ENCODE results near the gene SBF2. TPM values are rescaled to one million over a fixed set of nuclear protein-coding genes. Genes with fewer than 3 reads are reported as not detected.

Gene SBF2
- total RNA-seq, 4 donors from 2014 or later, result 20.6 to 48.6 (median 26.0) TPM

GRCh38 chr11:9757809-9758636 is 536.0 kb downstream of the SBF2 start:
- Histone ChIP-seq H3K4me3 (peak overlapping the region; percentile 58 to 81 (median 74)), H3K4me1 (peaks cover 51 to 99% (median 55%) of the 10 kb centered on the region in 3 donors), H3K27ac (peak overlapping the region; percentile 90 to 94 (median 92)), H3K9me3 (no peaks in the 10 kb centered on the region), H3K36me3 (no peaks in the 10 kb centered on the region), H3K27me3 (no peaks in the 10 kb centered on the region)
- DNase-seq, result peak; percentile 45
- TF ChIP-seq CTCF (IDR thresholded peaks at IDR 0.05) (peak; percentile 56 to 98 (median 96)), POLR2A (IDR thresholded peaks at IDR 0.05) (peak in 3 of 4 donors; percentile 20 to 68 (median 40))
- 12 to 40% methylated on average over 4 to 16 of the region's 64 CpGs for WGBS, 2 donors
- intact Hi-C loops (cut with DNase I), result loop anchor here (5.0 to 10.0 kb wide), 2 partner anchors 214 to 567 kb away; no protein-coding TSS in a partner anchor

DNA sequence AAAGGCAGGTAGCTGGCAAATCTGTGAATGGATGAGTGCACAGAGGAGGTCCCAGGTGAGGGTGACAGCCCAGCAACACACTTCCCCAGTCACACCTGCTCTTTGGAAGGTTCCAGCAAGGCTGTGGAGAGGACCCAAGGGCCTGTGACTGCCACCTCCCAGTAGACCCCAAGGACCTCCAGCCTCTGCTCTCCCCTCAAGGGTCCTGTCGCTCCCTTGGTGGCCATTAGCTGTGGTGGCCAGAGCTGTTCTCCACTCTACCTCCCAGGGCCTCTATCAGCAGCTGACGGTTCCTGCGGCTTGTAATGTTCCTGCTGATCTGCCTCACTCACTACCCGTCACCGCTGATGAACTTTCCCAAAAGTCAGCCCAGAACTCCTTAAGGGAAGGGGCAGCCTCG is 537.1 kb downstream of the SBF2 start:
- Histone ChIP-seq H3K27me3 (no peaks in the 10 kb centered on the region), H3K36me3 (peaks cover 0 to 5% (median 0%) of the 10 kb centered on the region in 3 donors), H3K4me1 (peaks cover 50 to 91% (median 51%) of the 10 kb centered on the region in 3 donors), H3K4me3 (no peak overlapping the region), H3K9me3 (no peaks in the 10 kb centered on the region), H3K27ac (peak overlapping the region; percentile 45 to 94 (median 92))
- 93 to 97% methylated on average over 3 to 4 of the region's 6 CpGs for WGBS, 2 donors
- intact Hi-C loops (cut with DNase I), result loop anchor here (5.0 to 10.0 kb wide), 2 partner anchors 215 to 568 kb away; no protein-coding TSS in a partner anchor
- TF ChIP-seq POLR2A (IDR thresholded peaks at IDR 0.05), result no peak
- DNase-seq, result no peak

GRCh38 chr11:9756461-9756860 is 537.6 kb downstream of the SBF2 start:
- intact Hi-C loops (cut with DNase I), result loop anchor here (5.0 to 10.0 kb wide), 2 partner anchors 216 to 568 kb away; no protein-coding TSS in a partner anchor
- H3K4me1 ChIP-seq, result peaks cover 50 to 87% (median 51%) of the 10 kb centered on the region in 3 donors
- H3K27me3 ChIP-seq, result no peaks in the 10 kb centered on the region
- peak overlapping the region; percentile 45 to 94 (median 92) for H3K27ac ChIP-seq
- no peak for DNase-seq
- H3K36me3 ChIP-seq, result peaks cover 0 to 6% (median 0%) of the 10 kb centered on the region in 3 donors
- no peak overlapping the region for H3K4me3 ChIP-seq
- TF ChIP-seq CTCF (IDR thresholded peaks at IDR 0.05) (no peak), POLR2A (IDR thresholded peaks at IDR 0.05) (no peak)
- WGBS, 2 donors, result no CpG with 5 or more reads among the region's 5 CpGs
- no peaks in the 10 kb centered on the region for H3K9me3 ChIP-seq

DNA sequence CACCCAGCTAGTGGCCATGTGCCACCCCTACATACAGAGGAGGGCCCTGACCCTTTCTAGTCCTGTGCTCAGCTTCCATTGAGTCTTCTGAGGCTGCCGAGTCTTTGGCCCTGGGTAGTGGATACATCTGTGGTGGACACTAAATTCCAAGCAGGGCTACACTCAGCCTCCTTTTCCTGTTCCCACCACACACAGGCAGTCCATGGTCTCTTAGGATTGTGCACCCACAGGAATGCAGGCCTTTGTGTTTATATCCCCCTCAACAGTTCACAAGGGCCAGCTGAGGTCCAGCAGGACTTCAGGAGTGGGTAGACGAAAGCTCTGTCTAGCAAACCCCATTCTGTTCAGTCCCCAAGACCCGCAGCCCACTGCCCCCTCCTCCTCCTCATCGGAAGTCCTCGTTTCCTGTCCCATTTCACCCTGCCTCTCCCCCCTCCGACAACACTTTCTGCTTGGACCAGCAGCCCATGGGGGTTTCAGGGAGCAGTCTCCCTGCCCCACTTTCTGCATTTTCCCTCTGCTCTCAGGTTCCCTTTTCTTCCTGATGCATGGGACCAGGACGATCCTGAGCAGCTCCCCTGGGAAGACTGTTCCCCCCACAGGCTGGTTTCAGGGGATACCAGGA is 538.3 kb downstream of the SBF2 start:
- H3K36me3 ChIP-seq, result peaks cover 0 to 8% (median 4%) of the 10 kb centered on the region in 3 donors
- TF ChIP-seq POLR2A (IDR thresholded peaks at IDR 0.05) (no peak), CTCF (IDR thresholded peaks at IDR 0.05) (no peak)
- peaks cover 44 to 80% (median 50%) of the 10 kb centered on the region in 3 donors for H3K4me1 ChIP-seq
- 64 to 77% methylated on average over 6 to 7 of the region's 7 CpGs for WGBS, 2 donors
- intact Hi-C loops (cut with DNase I), result loop anchor here (5.0 to 10.0 kb wide), 2 partner anchors 217 to 569 kb away; no protein-coding TSS in a partner anchor
- no peaks in the 10 kb centered on the region for H3K9me3 ChIP-seq
- no peak overlapping the region for H3K4me3 ChIP-seq
- no peaks in the 10 kb centered on the region for H3K27me3 ChIP-seq
- DNase-seq, result no peak
- H3K27ac ChIP-seq, result peak overlapping the region; percentile 31 to 94 (median 92)

- H3K27ac ChIP-seq, result peak overlapping the region; percentile 59 to 94 (median 82)
- no peak for DNase-seq
- no peak overlapping the region for H3K4me3 ChIP-seq
- H3K4me1 ChIP-seq, result peaks cover 27 to 73% (median 36%) of the 10 kb centered on the region in 3 donors
- TF ChIP-seq POLR2A (IDR thresholded peaks at IDR 0.05) (no peak), CTCF (IDR thresholded peaks at IDR 0.05) (no peak)
- H3K27me3 ChIP-seq, result no peaks in the 10 kb centered on the region
- 44 to 45% methylated on average over 3 of the region's 3 CpGs for WGBS, 2 donors
- H3K36me3 ChIP-seq, result peaks cover 0 to 25% (median 7%) of the 10 kb centered on the region in 3 donors
- H3K9me3 ChIP-seq, result no peaks in the 10 kb centered on the region
- intact Hi-C loops (cut with DNase I), result loop anchor here (10.0 kb wide), 1 partner anchor 571 kb away; no protein-coding TSS in a partner anchor
These were observed 540.0 kb downstream of the SBF2 start for GRCh38 chr11:9754010-9754471.

Measured in esophagus squamous epithelium (tissue), 5 donors.